A673 (cell line): ENCODE results near the gene FBXO31.

ENCODE experiments used
- CTCF ChIP-seq: fragments of 300-800, 200-600 bp; sonication (generic); conservative IDR thresholded peaks from 2 replicates; pipeline ENCODE4 v1.5.1; 2017; ENCODE audit warnings: low read depth, mild to moderate bottlenecking, antibody characterized with exemption, low read length, moderate library complexity, mixed read lengths
- EZH2 ChIP-seq: fragments of 200-600 bp; sonication (generic); IDR thresholded peaks from 2 replicates; pipeline ENCODE4 v1.6.1; 2017; ENCODE audit warnings: borderline replicate concordance, low read depth, mild to moderate bottlenecking, mixed read lengths, antibody characterized with exemption, low read length; ENCODE audit not compliant: poor library complexity, severe bottlenecking

- TF ChIP-seq EZH2 (no peak), CTCF (no peak)
Observed at GRCh38 chr16:87330646-87331045, 52.9 kb downstream of the FBXO31 start.
